ENCODE results near the gene KIF26A. TPM values are rescaled to one million over a fixed set of nuclear protein-coding genes. Genes with fewer than 3 reads are reported as not detected.

The KIF26A gene
- total RNA-seq, 1 donor from 2014 or later = 7.0 TPM

GRCh38 chr14:104112113-104112505 is 26.3 kb upstream of the KIF26A start:
- Mint-ChIP-seq H3K27ac (no peak overlapping the region), H3K4me3 (ENCODE audit: low read depth) (no peak overlapping the region), H3K4me1 (ENCODE audit: low read depth) (no peaks in the 10 kb centered on the region), H3K27me3 (peaks cover 21% of the 10 kb centered on the region), H3K9me3 (ENCODE audit: low read depth) (no peaks in the 10 kb centered on the region), H3K36me3 (ENCODE audit: insufficient read depth) (no peaks in the 10 kb centered on the region)
- no peak for TF ChIP-seq CTCF (IDR thresholded peaks at IDR 0.05; ENCODE audit: unreplicated experiment)
- DNase-seq (ENCODE audit: low spot score, unreplicated experiment) = no peak

- peaks cover 22% of the 10 kb centered on the region for H3K27me3 Mint-ChIP-seq
- DNase-seq (ENCODE audit: low spot score, unreplicated experiment) = no peak
- no peaks in the 10 kb centered on the region for H3K4me1 Mint-ChIP-seq (ENCODE audit: low read depth)
- no peaks in the 10 kb centered on the region for H3K36me3 Mint-ChIP-seq (ENCODE audit: insufficient read depth)
- TF ChIP-seq CTCF (IDR thresholded peaks at IDR 0.05; ENCODE audit: unreplicated experiment) = no peak
- H3K4me3 Mint-ChIP-seq (ENCODE audit: low read depth) = no peak overlapping the region
- H3K27ac Mint-ChIP-seq = no peak overlapping the region
- no peaks in the 10 kb centered on the region for H3K9me3 Mint-ChIP-seq (ENCODE audit: low read depth)
These were observed 25.5 kb upstream of the KIF26A start for GRCh38 chr14:104112609-104113571.

- Mint-ChIP-seq H3K4me1 (ENCODE audit: low read depth) (no peaks in the 10 kb centered on the region), H3K27me3 (peaks cover 31% of the 10 kb centered on the region), H3K9me3 (ENCODE audit: low read depth) (no peaks in the 10 kb centered on the region), H3K36me3 (ENCODE audit: insufficient read depth) (no peaks in the 10 kb centered on the region), H3K4me3 (ENCODE audit: low read depth) (no peak overlapping the region), H3K27ac (no peak overlapping the region)
- DNase-seq (ENCODE audit: low spot score, unreplicated experiment) = no peak
- TF ChIP-seq CTCF (IDR thresholded peaks at IDR 0.05; ENCODE audit: unreplicated experiment) = no peak
These were observed 24.6 kb upstream of the KIF26A start for GRCh38 chr14:104113631-104114420.

- Mint-ChIP-seq H3K4me1 (ENCODE audit: low read depth) (no peaks in the 10 kb centered on the region), H3K9me3 (ENCODE audit: low read depth) (no peaks in the 10 kb centered on the region), H3K36me3 (ENCODE audit: insufficient read depth) (no peaks in the 10 kb centered on the region), H3K4me3 (ENCODE audit: low read depth) (no peak overlapping the region), H3K27ac (no peak overlapping the region), H3K27me3 (peaks cover 39% of the 10 kb centered on the region)
- TF ChIP-seq CTCF (IDR thresholded peaks at IDR 0.05; ENCODE audit: unreplicated experiment) = no peak
- DNase-seq (ENCODE audit: low spot score, unreplicated experiment) = no peak
These were observed 23.8 kb upstream of the KIF26A start for GRCh38 chr14:104114421-104115130.

GRCh38 chr14:104115131-104115600 is 23.2 kb upstream of the KIF26A start:
- Mint-ChIP-seq H3K4me3 (ENCODE audit: low read depth) (no peak overlapping the region), H3K4me1 (ENCODE audit: low read depth) (no peaks in the 10 kb centered on the region), H3K36me3 (ENCODE audit: insufficient read depth) (no peaks in the 10 kb centered on the region), H3K9me3 (ENCODE audit: low read depth) (no peaks in the 10 kb centered on the region), H3K27ac (peak overlapping the region; percentile 45), H3K27me3 (peaks cover 44% of the 10 kb centered on the region)
- no peak for DNase-seq (ENCODE audit: low spot score, unreplicated experiment)
- TF ChIP-seq CTCF (IDR thresholded peaks at IDR 0.05; ENCODE audit: unreplicated experiment) = no peak

Measured in progenitor cell of endocrine pancreas (in vitro differentiated cells).